GM18861 (cell line): Measurements from ENCODE around the gene ZNF658.
A peak's percentile ranks its signal among the peaks of the same experiment; 100 is the strongest.
"Not testable (repeated sequence)": the region's sequence is repeated elsewhere in the genome, so short reads cannot be mapped to it uniquely, and the experiment has no call there.

Experiments
- ATAC-seq: cut with Tn5 transposase; IDR thresholded peaks from one replicate; pipeline ENCODE4 v1.9.1; 2021; ENCODE audit not compliant: unreplicated experiment

Gene ZNF658

GRCh38 chr9:66900490-66901131 lies at the start of gene ZNF658:
Gene ZNF658 (plus strand): TSS chr9:66900725. CDS start chr9:66903562, 2,837 bp downstream.
- peak; percentile 96 for ATAC-seq

DNA sequence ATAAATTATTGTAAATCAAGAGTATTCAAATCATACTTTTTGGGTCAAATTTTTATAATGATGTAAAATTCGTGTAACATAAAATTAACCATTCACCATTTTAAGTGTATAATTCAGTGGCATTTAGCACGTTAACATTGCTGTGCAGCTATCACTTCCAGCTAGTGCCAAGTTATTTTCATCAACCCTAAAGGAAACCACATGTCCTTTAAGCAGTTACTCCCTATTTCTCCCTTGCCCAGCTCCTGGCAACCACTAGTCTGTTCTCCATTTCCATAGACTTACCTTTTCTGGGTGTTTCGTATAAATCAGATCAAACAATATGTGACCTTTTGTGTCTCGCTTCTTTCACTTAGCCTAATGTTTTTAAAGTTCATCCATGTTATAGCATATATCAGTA lies 38.8 kb upstream of the ZNF658 start:
- ATAC-seq = not testable (repeated sequence)

- not testable (repeated sequence) for ATAC-seq
Observed at GRCh38 chr9:66868660-66869059, 31.9 kb upstream of the ZNF658 start.

DNA sequence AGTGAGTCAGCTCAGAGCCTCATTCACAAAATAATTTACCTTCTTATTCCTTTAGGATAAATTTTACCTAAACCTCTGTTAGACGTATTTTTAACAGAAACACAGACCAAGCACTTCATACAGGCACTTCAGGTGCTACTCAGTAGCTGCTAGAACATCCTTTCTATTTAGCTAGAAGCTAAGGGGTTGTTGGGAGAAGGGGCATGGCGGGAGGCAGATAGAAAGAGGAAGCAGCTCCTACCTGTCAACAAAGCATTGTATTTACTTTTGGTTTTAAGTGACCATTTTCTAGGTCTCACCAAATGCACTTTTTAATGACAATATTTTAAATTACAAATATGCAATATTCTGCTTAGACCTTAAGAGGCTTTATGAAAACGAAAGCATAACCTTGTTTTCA lies 19.9 kb upstream of the ZNF658 start:
- peak; percentile 57 for ATAC-seq

- ATAC-seq = not testable (repeated sequence)
Observed at GRCh38 chr9:66881847-66882246, 18.7 kb upstream of the ZNF658 start.

DNA sequence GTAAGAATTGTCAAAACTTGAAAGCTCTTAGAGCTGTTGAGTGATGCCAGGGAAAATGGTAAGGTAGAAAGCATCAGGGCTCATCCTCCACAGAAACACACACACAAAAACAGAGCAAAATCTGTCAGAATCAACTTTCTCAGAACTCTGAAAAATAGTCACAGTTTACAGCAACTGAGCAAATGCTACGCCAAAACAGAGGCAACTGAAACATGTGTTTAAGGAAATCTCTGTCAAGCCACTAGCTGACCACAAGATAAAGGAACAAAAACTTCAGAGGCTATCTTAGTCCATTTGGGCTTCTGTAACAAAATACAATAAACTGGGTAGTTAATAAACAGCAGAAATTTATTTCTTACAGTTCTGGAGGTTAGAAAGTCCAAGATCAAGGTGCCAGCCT lies 10.2 kb upstream of the ZNF658 start:
- ATAC-seq = peak; percentile 89

DNA sequence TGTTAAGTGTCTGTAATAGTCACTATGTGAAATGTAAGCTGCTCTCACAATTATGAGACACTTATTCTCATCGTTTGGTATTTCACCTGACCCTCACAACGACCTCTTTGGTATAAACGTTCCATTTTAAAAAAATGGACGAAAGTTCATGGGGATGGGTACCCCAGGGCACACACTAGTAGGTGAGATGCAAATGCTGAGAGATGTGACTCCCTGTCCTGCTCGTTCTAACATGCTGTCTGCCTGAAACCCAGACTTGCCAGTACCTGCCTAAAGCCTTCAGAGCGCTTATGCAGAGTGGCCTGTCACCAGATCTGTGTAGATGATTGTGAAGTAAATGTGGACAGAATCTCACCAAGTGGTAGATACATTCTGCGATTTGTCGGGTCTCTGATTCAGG lies 616 bp downstream of the ZNF658 start:
- ATAC-seq = peak; percentile 4

- not testable (repeated sequence) for ATAC-seq
Observed at GRCh38 chr9:66909560-66909959, 9.0 kb downstream of the ZNF658 start.

GRCh38 chr9:66920072-66920471 lies 19.5 kb downstream of the ZNF658 start:
- ATAC-seq = not testable (repeated sequence)

GRCh38 chr9:66936194-66936870 lies 35.8 kb downstream of the ZNF658 start:
- ATAC-seq = not testable (repeated sequence)

GRCh38 chr9:66937662-66938061 lies 37.1 kb downstream of the ZNF658 start:
- ATAC-seq = not testable (repeated sequence)

- ATAC-seq = not testable (repeated sequence)
Observed at GRCh38 chr9:66938322-66938721, 37.8 kb downstream of the ZNF658 start.

GRCh38 chr9:66939878-66940830 lies 39.6 kb downstream of the ZNF658 start:
- ATAC-seq = not testable (repeated sequence)

DNA sequence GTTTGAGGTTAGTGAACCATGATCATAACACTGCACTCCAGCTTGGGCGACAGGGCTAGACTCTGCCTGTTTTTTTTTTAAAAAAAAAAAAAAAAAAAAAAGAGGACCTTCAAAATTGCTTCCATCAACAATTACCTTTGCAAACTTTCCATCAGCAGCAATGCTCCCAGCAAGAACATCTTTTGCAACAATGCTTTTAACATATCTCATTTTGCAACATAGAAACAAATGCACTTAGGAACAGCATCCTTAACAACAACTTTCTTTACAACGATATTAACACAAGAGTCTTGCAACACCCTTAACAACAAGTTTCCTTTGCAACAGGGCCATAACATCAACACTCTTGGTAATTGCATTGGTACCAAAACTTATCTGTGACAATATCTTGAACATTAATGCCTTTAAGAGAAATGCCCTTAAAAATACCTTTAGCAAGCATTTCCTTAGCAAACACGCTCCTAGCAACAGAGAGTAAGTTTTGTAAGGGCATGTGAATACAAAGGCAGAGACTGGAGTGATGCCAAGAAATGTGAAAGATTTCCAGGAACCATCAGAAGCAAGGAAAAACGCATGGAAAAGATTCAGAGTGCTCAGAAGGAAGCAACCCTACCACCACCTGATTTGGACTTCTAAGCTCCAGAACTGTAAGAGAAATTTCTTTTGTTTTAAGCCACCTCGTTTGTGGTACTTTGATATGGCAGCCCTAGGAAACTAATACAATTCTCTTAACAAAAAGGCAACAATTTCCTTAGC lies 42.1 kb downstream of the ZNF658 start:
- not testable (repeated sequence) for ATAC-seq

DNA sequence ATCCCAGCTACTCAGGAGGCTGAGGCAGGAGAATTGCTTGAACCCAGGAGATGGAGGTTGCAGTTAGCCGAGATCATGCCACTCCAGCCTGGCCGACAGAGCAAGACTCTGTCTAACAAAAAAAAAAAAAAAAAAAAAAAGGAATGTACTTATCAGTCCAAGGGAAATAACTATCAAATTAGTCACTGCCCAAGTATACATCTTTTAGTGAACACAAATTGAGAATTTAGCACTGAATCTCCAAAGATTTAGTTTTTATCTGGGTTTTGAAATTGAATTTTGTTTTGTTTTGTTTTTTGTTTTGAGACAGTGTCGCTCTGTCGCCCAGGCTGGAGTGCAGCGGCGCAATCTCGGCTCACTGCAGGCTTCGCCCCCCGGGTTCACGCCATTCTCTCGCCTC lies 52.1 kb downstream of the ZNF658 start:
- ATAC-seq = not testable (repeated sequence)
